GM12878 (cell line): ENCODE measurements around the gene LIMS1. TPM values are rescaled to one million over a fixed set of nuclear protein-coding genes. Genes with fewer than 3 reads are reported as not detected.

Source experiments
- ATAC-seq: fragments of 200-7000 bp; cut with Tn5 transposase; 3 replicates; pipeline ENCODE4 v1.9.1; 2020; ENCODE audit warnings: mild to moderate bottlenecking, moderate library complexity
- BruUV-seq: library from RNA; stranded (reverse); fragments of 400-500 nt; replicated peaks from 2 replicates; lab custom pipeline; 2021; lab: Mats Ljungman, UMichigan
- CTCF ChIA-PET: fragments of 300-600 bp; sonication (Branson Sonifier 250); formaldehyde crosslinking; extraction: SDS; loops from one replicate; lab custom pipeline; 2021; ENCODE audit warnings: inconsistent platforms; lab: Yijun Ruan, JAX
- POLR2A ChIA-PET: fragments of 350-600 bp; formaldehyde crosslinking; extraction: SDS; loops from one replicate; lab custom pipeline; 2021; ENCODE audit warnings: inconsistent platforms; lab: Charles Lee
- RAD21 ChIA-PET: fragments of 300-600 bp; sonication (Branson Sonifier 250); formaldehyde crosslinking; loops from one replicate; lab custom pipeline; 2023; ENCODE audit warnings: antibody characterized with exemption; ENCODE audit not compliant: unreplicated experiment; lab: Charles Lee
- SMC1A ChIA-PET: fragments of 300-600 bp; sonication (Branson Sonifier 250); formaldehyde crosslinking; loops from one replicate; lab custom pipeline; 2023; ENCODE audit not compliant: unreplicated experiment, uncharacterized antibody; lab: Charles Lee
- DNase-seq: peaks from one replicate; pipeline ENCODE4 v3.0.0-alpha.2; 2011; ENCODE audit warnings: low read depth, low spot score
- FAIRE-seq: peaks from 3 replicates; lab custom pipeline; 2011; peaks lifted over from hg19 to GRCh38; lab: Jason Lieb, UNC
- H2AFZ ChIP-seq: 2 replicates; pipeline ENCODE4 v1.6.0; 2011; ENCODE audit warnings: low read depth, low read length, control low read depth; ENCODE audit not compliant: control insufficient read depth
- H3K27ac ChIP-seq: 2 replicates; pipeline ENCODE4 v1.5.1; 2011; ENCODE audit warnings: control low read depth; ENCODE audit not compliant: control insufficient read depth, insufficient read depth
- H3K27me3 ChIP-seq, 2 experiments: replicated peaks in 1 of 2; 2 replicates each; pipeline versions ENCODE4 v1.6.0 to v1.6.1; 2011; ENCODE audit warnings: low read length in 1 of 2; ENCODE audit not compliant: control insufficient read depth in 2 of 2, insufficient read depth in 2 of 2
- H3K36me3 ChIP-seq, 2 experiments: 2 replicates each; pipeline ENCODE4 v1.5.1; 2011; ENCODE audit warnings: low read length in 1 of 2; ENCODE audit not compliant: control insufficient read depth in 2 of 2, insufficient read depth in 2 of 2
- H3K4me1 ChIP-seq: 2 replicates; pipeline ENCODE4 v1.6.1; 2011; ENCODE audit warnings: mild to moderate bottlenecking, low read length, moderate library complexity, mixed read lengths; ENCODE audit not compliant: control insufficient read depth, insufficient read depth
- H3K4me2 ChIP-seq: 2 replicates; pipeline ENCODE4 v1.6.0; 2011; ENCODE audit warnings: control low read depth; ENCODE audit not compliant: control insufficient read depth, insufficient read depth
- H3K4me3 ChIP-seq: fragments of 200-600 bp; sonication (generic); 2 replicates; pipeline ENCODE4 v1.5.1; 2016
- H3K79me2 ChIP-seq: 2 replicates; pipeline ENCODE4 v1.6.0; 2011; ENCODE audit warnings: low read length; ENCODE audit not compliant: control insufficient read depth, insufficient read depth
- H3K9ac ChIP-seq: 2 replicates; pipeline ENCODE4 v1.8.0; 2011; ENCODE audit warnings: low read length, control low read depth, mixed read lengths; ENCODE audit not compliant: control insufficient read depth, insufficient read depth
- H3K9me3 ChIP-seq: replicated peaks from 3 replicates; pipeline ENCODE4 v1.5.1; 2011; ENCODE audit warnings: mild to moderate bottlenecking, low read length; ENCODE audit not compliant: control insufficient read depth, insufficient read depth
- H4K20me1 ChIP-seq: 2 replicates; pipeline ENCODE4 v1.6.0; 2011; ENCODE audit not compliant: control insufficient read depth, insufficient read depth
- BCL11A ChIP-seq: IDR thresholded peaks from 2 replicates; pipeline ENCODE4 v1.6.1; 2011; ENCODE audit warnings: low read depth, low read length
- CBX3 ChIP-seq: fragments of 200-600 bp; sonication (generic); IDR thresholded peaks from 2 replicates; pipeline ENCODE4 v1.6.1; 2016; ENCODE audit warnings: low read depth, borderline replicate concordance
- CEBPB ChIP-seq, 2 experiments: fragments of 150-350 bp in 1 of 2; IDR thresholded peaks; 2 replicates each; pipeline ENCODE4 v1.6.1; 2012 to 2014; ENCODE audit warnings: low read depth in 2 of 2, low read length in 2 of 2, borderline replicate concordance in 1 of 2, inconsistent platforms in 1 of 2
- CHD4 ChIP-seq: fragments of 200-600 bp; sonication (generic); IDR thresholded peaks from 2 replicates; pipeline ENCODE4 v1.6.1; 2016; ENCODE audit warnings: mild to moderate bottlenecking
- GATAD2B ChIP-seq: fragments of 450-650 bp; conservative IDR thresholded peaks from 2 replicates; pipeline ENCODE4 v1.6.1; 2017; ENCODE audit warnings: low read depth, mild to moderate bottlenecking, moderate library complexity
- NBN ChIP-seq: fragments of 450-650 bp; IDR thresholded peaks from 2 replicates; pipeline ENCODE4 v1.6.1; 2016
- NR2F1 ChIP-seq: fragments of 450-650 bp; conservative IDR thresholded peaks from 2 replicates; pipeline ENCODE4 v1.6.1; 2017; ENCODE audit warnings: mild to moderate bottlenecking
- RBBP5 ChIP-seq: fragments of 200-600 bp; sonication (generic); conservative IDR thresholded peaks from 2 replicates; pipeline ENCODE4 v1.6.1; 2016
- RUNX3 ChIP-seq: IDR thresholded peaks from 2 replicates; pipeline ENCODE4 v1.6.1; 2012; ENCODE audit warnings: low read length, inconsistent platforms
- SPI1 ChIP-seq: IDR thresholded peaks from 2 replicates; pipeline ENCODE4 v1.6.1; 2011; ENCODE audit warnings: low read depth, mild to moderate bottlenecking, low read length, moderate library complexity, borderline replicate concordance; ENCODE audit not compliant: insufficient read depth
- ZNF274 ChIP-seq: IDR thresholded peaks from one replicate; pipeline ENCODE4 v1.8.0; 2011; ENCODE audit not compliant: insufficient read length, insufficient read depth
- ZSCAN29 ChIP-seq: fragments of 450-650 bp; IDR thresholded peaks from 2 replicates; pipeline ENCODE4 v1.6.1; 2017; ENCODE audit warnings: mild to moderate bottlenecking, moderate library complexity
- WGBS: methylation state at CpG from one replicate; pipeline ENCODE4 v1.1.6; 2016; ENCODE audit warnings: low lambda C conversion rate; ENCODE audit not compliant: insufficient replicate concordance, insufficient coverage; ENCODE audit errors: missing lambda C conversion rate; 5-methylcytosine and 5-hydroxymethylcytosine counted together
- in situ Hi-C: fragments of 300-500 bp; cut with MboI; formaldehyde crosslinking; loops from 9 replicates; pipeline ENCODE4 v1.14.3; 2018; ENCODE audit warnings: mixed read lengths
- intact Hi-C: fragments of 100-400 bp; cut with micrococcal nuclease; formaldehyde crosslinking; loops from one replicate; pipeline ENCODE4 v1.14.2; 2022; ENCODE audit not compliant: unreplicated experiment
- polyA plus RNA-seq, 11 experiments: library from polyadenylated mRNA; depleted of rRNA in 4 of 11; unstranded in 6 of 11; stranded (reverse) in 5 of 11; fragments of >200 nt; fragmentation: Nextera tagmentation in 4 of 11; fragmentation: Illumina TruSeq in 1 of 11; extraction: Ambion mirVana in 4 of 11; extraction: Trizol in 1 of 11; gene quantifications; 1 replicate in 1 of 11; 2 replicates in 10 of 11; pipeline versions ENCODE4 v1.2.1 to v1.2.3, GENCODE V29; 2011 to 2016; ENCODE audit warnings: inconsistent platforms in 2 of 11, missing spikeins in 2 of 11, low read depth in 1 of 11
- total RNA-seq, 4 experiments: library from RNA; depleted of rRNA in 3 of 4; stranded (reverse); fragments of >200 nt in 3 of 4; fragmentation: Illumina TruSeq in 1 of 4; extraction: Trizol in 1 of 4; gene quantifications; 2 replicates each; pipeline versions ENCODE4 v1.2.1 to v1.2.3, GENCODE V29; 2013 to 2021
- TF ChIP-seq, protein P1 (sequence below): IDR thresholded peaks from 2 replicates; pipeline ENCODE4 v1.6.1; 2011; ENCODE audit warnings: low read depth, low read length, improper control_type of control experiment, borderline replicate concordance
- TF ChIP-seq, protein P2 (sequence below): fragments of 450-650 bp; formaldehyde crosslinking; IDR thresholded peaks from 2 replicates; pipeline ENCODE4 v1.5.0; 2022; ENCODE audit warnings: mild to moderate bottlenecking, missing genetic modification characterization

LIMS1 gene
- total and polyA plus RNA-seq, 10 of the 15 experiments (the other 5 are each of a cell fraction or from before 2014, with no cell fraction given), result 15.7 to 98.1 (median 43.9) TPM

DNA sequence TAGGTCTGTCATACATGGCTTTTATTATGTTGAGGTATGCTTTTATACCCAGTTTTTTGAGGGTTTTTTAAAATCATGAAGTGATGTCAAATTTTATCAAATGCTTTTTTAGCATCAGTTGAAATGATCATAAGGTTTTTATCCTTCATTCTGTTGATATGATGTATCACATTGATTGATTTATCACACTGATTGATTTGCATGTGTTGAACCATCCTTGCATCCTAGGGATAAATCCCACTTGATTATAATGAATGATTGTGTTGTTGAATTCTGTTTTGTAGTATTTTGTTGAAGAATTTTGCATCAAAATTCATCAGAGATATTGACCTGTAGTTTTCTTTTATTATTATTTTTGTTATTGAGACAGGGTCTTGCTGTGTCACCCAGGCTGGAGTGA, 68.2 kb downstream of the LIMS1 start:
- BruUV-seq, result no TSS peak
- intact Hi-C loops, result no loop called here
- no peaks in the 10 kb centered on the region for H4K20me1 ChIP-seq
- H3K79me2 ChIP-seq, result peaks cover 1% of the 10 kb centered on the region; the same call in 1 of the 2 replicates
- POLR2A ChIA-PET, result no interaction called here
- TF ChIP-seq ZSCAN29, result no peak
- no peak overlapping the region for H3K4me3 ChIP-seq
- FAIRE-seq (no peak), ATAC-seq (no peak), DNase-seq (no peak)
- no peaks in the 10 kb centered on the region for H3K27me3 ChIP-seq
- no peaks in the 10 kb centered on the region for H3K36me3 ChIP-seq
- in situ Hi-C loops, result no loop called here
- RAD21 ChIA-PET, result interaction anchor here (5.2 kb wide), 1 partner anchor 32 kb away, joined by 118 read pairs; no protein-coding TSS in a partner anchor
- H3K4me1 ChIP-seq, result peaks cover 10% of the 10 kb centered on the region
- H3K4me2 ChIP-seq, result no peak overlapping the region
- no peak overlapping the region for H3K9ac ChIP-seq
- CTCF ChIA-PET, result no interaction called here
- no peak overlapping the region for H2AFZ ChIP-seq
- H3K27ac ChIP-seq, result no peak overlapping the region
- SMC1A ChIA-PET, result no interaction called here
- H3K9me3 ChIP-seq, result no peaks in the 10 kb centered on the region

DNA sequence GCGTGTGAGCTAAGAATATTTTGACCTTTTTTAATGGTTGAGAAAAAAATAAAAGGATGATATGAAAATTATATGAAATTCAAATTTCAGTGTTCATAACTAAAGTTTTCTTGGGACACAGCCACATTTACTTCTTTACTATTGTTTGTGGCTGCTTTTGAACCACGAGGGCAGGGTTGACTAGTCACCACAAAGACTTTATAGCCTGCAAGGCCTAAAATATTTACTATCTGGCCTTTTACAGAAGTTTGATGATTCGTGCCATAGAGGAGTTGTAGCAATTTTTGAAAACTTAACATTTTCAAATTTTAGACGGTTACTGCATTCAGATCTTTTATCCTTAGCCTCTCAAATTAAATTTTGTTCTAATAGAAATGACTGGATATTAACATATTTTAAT, 69.9 kb downstream of the LIMS1 start:
- CTCF ChIA-PET, result interaction anchor here (1.1 to 4.6 kb wide), 6 partner anchors 15 to 255 kb away, joined by 3 to 207 read pairs (median 4); no protein-coding TSS in a partner anchor
- FAIRE-seq, result no peak
- WGBS, result 96% methylated on average over 4 of the region's 4 CpGs

More for the DNA sequence above, 69.9 kb downstream of the LIMS1 start:
- ChIA-PET RAD21 (interaction anchor here (0.8 to 5.2 kb wide), 3 partner anchors 10 to 30 kb away, joined by 3 to 118 read pairs (median 3); no protein-coding TSS in a partner anchor), POLR2A (interaction anchor here (2.3 kb wide), 1 partner anchor 10 kb away, joined by 10 read pairs; no protein-coding TSS in a partner anchor), SMC1A (interaction anchor here (0.7 to 4.6 kb wide), 8 partner anchors 8 to 207 kb away, joined by 3 to 173 read pairs (median 4); no protein-coding TSS in a partner anchor)
- Histone ChIP-seq H3K4me2 (no peak overlapping the region), H3K4me1 (peaks cover 17% of the 10 kb centered on the region), H3K27ac (no peak overlapping the region), H3K79me2 (peaks cover 1% of the 10 kb centered on the region; the same call in 1 of the 2 replicates), H3K4me3 (no peak overlapping the region), H3K27me3 (no peaks in the 10 kb centered on the region), H3K9me3 (no peaks in the 10 kb centered on the region), H2AFZ (no peak overlapping the region), H4K20me1 (no peaks in the 10 kb centered on the region), H3K36me3 (no peaks in the 10 kb centered on the region), H3K9ac (no peak overlapping the region)
- intact Hi-C loops (no loop called here), in situ Hi-C loops (no loop called here)
- no peak for ATAC-seq
- TF ChIP-seq CHD4 (no peak), NBN (no peak), RBBP5 (no peak), BCL11A (no peak), NR2F1 (no peak), RUNX3 (no peak), CBX3 (no peak), SPI1 (no peak), ZNF274 (no peak), GATAD2B (no peak), CEBPB (IDR thresholded peaks at IDR 0.05; ENCODE audit: borderline replicate concordance in 1 of 2, low read depth in 2 of 2, low read length in 2 of 2) (no peak)
- TF ChIP-seq, protein P1, sequence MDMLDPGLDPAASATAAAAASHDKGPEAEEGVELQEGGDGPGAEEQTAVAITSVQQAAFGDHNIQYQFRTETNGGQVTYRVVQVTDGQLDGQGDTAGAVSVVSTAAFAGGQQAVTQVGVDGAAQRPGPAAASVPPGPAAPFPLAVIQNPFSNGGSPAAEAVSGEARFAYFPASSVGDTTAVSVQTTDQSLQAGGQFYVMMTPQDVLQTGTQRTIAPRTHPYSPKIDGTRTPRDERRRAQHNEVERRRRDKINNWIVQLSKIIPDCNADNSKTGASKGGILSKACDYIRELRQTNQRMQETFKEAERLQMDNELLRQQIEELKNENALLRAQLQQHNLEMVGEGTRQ, result no peak
- TF ChIP-seq, protein P2, sequence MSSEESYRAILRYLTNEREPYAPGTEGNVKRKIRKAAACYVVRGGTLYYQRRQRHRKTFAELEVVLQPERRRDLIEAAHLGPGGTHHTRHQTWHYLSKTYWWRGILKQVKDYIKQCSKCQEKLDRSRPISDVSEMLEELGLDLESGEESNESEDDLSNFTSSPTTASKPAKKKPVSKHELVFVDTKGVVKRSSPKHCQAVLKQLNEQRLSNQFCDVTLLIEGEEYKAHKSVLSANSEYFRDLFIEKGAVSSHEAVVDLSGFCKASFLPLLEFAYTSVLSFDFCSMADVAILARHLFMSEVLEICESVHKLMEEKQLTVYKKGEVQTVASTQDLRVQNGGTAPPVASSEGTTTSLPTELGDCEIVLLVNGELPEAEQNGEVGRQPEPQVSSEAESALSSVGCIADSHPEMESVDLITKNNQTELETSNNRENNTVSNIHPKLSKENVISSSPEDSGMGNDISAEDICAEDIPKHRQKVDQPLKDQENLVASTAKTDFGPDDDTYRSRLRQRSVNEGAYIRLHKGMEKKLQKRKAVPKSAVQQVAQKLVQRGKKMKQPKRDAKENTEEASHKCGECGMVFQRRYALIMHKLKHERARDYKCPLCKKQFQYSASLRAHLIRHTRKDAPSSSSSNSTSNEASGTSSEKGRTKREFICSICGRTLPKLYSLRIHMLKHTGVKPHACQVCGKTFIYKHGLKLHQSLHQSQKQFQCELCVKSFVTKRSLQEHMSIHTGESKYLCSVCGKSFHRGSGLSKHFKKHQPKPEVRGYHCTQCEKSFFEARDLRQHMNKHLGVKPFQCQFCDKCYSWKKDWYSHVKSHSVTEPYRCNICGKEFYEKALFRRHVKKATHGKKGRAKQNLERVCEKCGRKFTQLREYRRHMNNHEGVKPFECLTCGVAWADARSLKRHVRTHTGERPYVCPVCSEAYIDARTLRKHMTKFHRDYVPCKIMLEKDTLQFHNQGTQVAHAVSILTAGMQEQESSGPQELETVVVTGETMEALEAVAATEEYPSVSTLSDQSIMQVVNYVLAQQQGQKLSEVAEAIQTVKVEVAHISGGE (CRISPR knock-in tag), result no peak
- no TSS peak for BruUV-seq
- DNase-seq, result no peak
